Neural progenitor cell (in vitro differentiated cells): ENCODE results near the gene PATE1.

Source experiments
- CTCF ChIP-seq: fragments of 200-600 bp; sonication (generic); IDR thresholded peaks from 2 replicates; pipeline ENCODE4 v1.5.1; 2017; ENCODE audit warnings: antibody characterized with exemption, mild to moderate bottlenecking
- EZH2 ChIP-seq: fragments of 200-600 bp; sonication (generic); IDR thresholded peaks from 2 replicates; pipeline ENCODE4 v1.6.1; 2017; ENCODE audit warnings: antibody characterized with exemption, mild to moderate bottlenecking, moderate library complexity

DNA sequence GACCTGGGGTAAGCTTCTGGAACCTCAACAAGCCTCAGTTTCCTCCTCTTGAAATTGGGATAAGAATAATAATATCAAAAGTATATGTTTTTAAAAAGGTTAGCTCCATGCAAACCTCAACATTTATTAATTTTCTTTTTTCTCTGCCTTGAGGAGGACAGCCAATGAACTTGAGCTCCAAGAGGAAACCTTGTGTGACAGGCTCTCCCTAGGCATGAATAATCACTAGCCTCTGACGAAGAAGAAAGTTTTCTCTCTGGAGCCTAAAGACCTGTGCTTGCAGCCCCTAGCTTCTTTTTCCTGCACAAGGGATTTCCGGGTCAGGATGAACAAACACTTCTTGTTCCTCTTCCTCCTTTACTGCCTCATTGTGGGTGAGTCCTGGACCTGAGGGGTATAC is 41.7 kb downstream of the PATE1 start, which contains the start of gene PATE3:
- TF ChIP-seq EZH2 (no peak), CTCF (no peak)
